Stimulated activated CD8-positive, alpha-beta memory T cell treated with anti-CD3 and anti-CD28 coated beads, Interleukin-7, amount 100 ng/mL, for 48 hours (primary cell): ENCODE data around the gene TBC1D21.

Source experiments
- DNase-seq, 2 donors: peaks; one replicate each; pipeline ENCODE4 v3.0.0-alpha.2; 2020; ENCODE audit warnings: low read depth in 1 of 2; ENCODE audit errors: extremely low read depth in 1 of 2

The TBC1D21 gene

DNA sequence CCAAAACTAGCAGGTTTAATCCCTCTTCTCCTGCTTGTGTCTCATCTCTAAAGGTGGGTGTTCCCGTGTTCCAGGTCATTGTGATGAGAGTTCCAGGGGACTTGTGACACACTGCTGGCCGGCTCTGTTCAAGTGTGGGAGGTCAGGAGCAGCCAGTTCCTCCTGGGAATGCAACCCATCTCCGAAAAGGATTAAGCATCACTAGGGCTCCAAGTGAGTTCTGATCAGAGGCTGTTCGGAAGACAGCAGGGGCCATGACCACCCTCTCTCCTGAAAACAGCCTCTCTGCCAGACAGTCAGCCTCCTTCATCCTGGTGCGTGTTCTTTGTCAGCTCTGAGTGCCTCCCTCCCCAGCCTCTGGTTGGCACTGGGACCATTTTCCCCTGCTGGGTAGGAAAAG lies at the start of gene TBC1D21:
Gene TBC1D21, plus strand, starts transcription at position 109 of the 400 bp plus-strand sequence. Its CDS starts 146 bp downstream, at position 255.
- DNase-seq, result no peak

GRCh38 chr15:73826711-73827251 lies 46.6 kb upstream of the TBC1D21 start:
- DNase-seq, result no peak

GRCh38 chr15:73829523-73829922 lies 43.8 kb upstream of the TBC1D21 start:
- DNase-seq, result no peak

DNA sequence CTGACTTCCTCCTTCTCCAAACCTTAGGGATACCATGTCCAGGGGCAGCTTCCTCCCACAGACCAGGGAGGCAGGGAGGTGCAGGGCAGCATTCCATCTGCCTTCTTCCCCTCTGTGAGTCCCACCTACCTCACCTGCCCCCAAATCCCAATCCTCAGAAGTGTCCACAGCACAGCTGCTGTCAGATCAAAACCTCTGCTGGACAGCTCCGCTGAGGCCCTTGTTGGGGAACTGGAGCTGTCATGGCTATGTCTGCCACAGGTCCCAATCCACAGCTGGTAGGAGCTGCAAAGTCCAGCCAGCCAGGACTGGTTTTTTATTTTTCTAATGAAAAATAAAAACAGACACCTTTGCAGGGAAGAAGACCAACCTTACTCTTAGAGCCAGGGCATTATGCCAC lies 40.7 kb upstream of the TBC1D21 start:
- DNase-seq, result no peak

GRCh38 chr15:73836845-73837244 lies 36.5 kb upstream of the TBC1D21 start:
- DNase-seq, result no peak

GRCh38 chr15:73838831-73839426 lies 34.4 kb upstream of the TBC1D21 start:
- DNase-seq, result no peak

GRCh38 chr15:73839699-73840377 lies 33.5 kb upstream of the TBC1D21 start:
- no peak for DNase-seq

- DNase-seq, result no peak
These were observed 32.6 kb upstream of the TBC1D21 start for GRCh38 chr15:73840771-73841170.

DNA sequence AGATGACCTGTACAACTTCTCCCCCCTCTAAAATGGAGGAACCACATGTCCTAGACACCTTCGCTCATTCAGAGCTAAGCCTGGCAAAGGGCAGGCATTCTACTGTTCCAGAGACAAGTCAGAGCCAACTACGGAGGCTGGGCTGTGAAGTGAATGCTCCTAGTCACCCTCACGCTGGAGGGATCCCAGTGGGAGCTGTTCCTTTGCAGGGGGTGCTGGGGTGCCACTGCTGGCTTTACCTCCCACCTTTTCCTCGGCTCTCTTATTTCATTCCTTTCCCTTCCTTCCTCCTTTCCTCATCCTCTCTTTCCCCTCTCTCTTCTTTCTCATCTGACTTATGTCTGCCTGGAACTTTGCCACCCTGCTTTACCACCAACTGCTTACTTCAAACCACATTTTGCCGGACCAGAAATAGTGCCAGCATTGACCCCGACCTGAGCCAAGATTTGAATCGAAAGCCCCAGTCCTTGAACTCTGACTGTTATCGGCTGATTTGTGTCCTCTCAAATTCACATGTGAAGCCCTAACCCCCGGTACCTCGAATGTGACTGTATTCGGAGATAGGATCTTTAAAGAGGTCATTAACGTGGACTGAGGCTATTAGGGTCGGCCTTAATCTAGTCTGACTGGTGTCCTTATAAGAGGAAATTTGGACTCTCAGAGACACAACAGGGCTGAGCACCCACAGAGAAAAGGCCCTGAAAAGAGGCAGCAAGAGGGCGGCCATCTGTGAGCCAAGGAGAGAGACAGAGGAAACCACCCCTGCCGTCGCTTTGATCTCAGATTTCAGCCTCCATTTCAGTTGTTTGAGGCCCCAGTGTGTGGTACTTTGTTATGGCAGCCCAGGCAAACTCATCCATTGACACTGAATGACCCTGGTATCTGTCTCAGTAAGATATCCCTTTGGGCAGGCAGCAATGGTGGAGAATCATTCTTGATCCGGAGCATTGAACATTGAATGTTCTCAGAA lies 31.3 kb upstream of the TBC1D21 start:
- DNase-seq, result no peak

DNA sequence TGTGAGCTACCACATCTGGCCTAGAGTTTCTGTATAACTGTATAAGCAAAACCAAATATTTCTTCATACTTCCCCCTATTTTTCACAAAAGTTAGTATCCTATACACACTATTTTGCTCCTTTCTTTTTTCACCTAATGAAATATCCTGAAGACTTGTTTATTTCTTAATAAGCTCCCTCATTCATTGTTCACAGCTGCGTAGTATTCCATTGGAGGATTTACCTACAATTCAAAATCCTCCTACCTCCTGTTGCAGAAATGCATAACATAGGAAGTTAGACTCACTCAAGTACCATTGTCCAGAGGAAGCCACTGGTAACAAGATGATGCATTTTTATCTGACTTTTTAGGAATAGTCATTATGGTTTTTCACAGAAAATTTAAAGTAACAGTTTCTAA lies 29.6 kb upstream of the TBC1D21 start:
- no peak for DNase-seq

DNA sequence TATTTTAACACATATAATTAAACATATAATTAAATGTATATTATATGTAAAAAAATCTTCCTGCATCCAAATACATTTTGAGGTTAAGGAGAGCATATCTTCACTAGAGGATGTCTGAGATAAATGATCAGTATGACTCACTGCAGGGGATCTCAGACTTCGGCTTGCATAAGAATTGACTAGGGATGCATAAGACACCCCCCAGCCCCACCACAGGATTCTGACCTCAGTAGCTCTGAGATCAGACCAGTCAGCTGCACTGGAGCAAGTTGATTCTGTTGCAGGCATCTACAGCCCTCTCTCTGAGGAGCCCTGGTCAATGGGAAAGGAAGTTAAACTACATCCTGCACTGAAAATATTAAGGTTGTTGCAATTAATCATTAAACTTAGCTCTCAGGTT lies 29.0 kb upstream of the TBC1D21 start:
- DNase-seq, result no peak

DNA sequence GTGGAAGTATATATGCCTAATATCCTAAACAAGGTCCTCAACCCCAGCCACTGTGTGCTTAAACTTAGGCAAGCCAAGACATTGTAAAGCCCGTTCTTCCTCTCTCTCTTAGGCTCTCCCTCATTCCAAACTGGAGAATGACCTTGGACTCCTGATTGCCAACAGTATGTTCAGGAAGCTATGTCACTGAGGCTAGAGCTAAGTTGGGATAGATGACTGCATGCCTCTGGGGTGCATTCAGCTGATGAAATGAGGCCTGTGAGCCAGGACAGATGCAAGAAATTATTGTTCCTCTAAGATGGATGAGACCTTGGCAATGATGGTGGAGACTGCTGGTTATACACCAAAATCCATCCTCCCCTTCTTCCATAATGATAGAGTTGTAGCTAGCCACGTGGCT lies 27.9 kb upstream of the TBC1D21 start:
- no peak for DNase-seq

DNA sequence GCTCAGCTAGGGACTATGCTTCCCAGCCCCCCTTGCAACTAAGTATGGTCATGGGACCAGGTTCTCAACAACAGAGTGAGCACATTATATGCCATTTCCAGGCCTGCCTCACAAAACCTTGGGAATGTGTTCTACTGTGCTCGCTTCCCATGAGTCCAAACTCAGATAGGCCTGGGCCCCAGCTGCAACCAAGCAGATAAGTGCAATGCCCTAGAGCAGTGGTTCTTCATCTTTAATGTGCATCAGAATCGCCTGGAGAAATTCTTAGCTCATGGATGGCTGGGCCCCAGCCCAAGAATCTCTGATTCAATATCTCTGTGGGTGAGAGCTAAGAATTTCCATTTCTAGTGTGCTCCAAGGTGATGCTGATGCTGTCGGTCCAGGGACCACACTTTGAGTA lies 27.5 kb upstream of the TBC1D21 start:
- DNase-seq, result no peak

- no peak for DNase-seq
These were observed 23.7 kb upstream of the TBC1D21 start for GRCh38 chr15:73849641-73850040.

GRCh38 chr15:73850228-73850627 lies 23.1 kb upstream of the TBC1D21 start:
- DNase-seq, result no peak

DNA sequence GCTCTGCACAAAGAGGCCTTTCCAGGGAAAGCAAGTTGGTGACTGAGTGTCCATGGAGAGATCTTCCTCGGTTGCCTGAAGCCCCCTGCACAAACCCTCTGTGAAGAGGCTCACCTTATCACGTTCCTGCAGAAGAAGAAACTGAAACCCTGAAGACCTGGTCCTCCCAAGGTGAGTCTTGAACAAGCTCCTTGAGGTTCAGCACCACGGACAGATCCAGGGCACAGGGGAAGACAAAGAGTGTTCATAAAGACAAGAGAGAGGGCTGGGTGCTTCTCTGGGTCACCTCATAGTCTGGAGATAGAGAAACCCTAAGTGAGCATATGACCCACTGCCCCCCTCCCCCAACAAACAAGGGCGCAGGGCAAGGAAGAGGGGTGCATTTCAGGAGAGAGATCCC lies 21.7 kb upstream of the TBC1D21 start:
- no peak for DNase-seq

GRCh38 chr15:73852507-73852906 lies 20.9 kb upstream of the TBC1D21 start:
- DNase-seq, result no peak

GRCh38 chr15:73854265-73854664 lies 19.1 kb upstream of the TBC1D21 start:
- DNase-seq, result no peak

DNA sequence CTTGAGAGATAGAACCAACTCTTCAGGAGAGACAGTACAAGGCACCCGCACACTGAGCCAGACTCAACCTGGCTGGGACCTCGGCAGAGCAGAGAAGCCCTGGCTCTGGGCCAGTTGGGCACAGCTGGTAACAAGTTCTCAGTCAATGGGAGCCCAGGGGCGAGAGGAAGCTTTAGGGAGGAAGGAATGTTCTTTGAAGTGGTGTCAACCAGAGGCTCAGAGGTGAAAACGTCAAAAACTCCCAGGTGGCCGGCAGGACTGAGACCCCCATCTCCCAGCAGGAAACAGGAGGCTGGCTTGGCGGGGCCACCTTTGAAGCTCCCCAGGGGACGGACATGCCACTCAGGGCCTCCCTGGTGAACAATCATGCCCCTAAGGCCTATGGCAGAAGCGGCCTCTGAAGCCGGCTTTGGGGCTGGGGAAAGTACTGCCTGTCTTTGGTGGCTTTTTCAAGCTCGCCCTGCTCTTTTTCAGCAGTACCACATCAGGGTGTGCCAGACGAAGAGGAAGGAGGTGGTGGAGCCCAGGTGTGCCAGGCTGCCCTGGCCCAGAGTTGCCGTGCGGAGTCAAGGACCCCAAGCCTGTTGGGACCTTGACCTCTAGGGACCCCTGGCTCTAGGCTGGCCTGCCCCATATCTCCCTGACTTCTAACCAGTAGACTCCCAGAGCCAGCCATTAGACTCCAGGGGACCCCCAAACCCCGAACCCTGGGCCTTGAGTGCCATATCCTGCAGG lies 16.7 kb upstream of the TBC1D21 start:
- no peak for DNase-seq

- no peak for DNase-seq
These were observed 16.0 kb upstream of the TBC1D21 start for GRCh38 chr15:73857193-73857920.
